Measurements from ENCODE around the gene TNFAIP2.

GRCh38 chr14:103155010-103155409, 31.7 kb downstream of the TNFAIP2 start:
- TF ChIP-seq, protein P1, sequence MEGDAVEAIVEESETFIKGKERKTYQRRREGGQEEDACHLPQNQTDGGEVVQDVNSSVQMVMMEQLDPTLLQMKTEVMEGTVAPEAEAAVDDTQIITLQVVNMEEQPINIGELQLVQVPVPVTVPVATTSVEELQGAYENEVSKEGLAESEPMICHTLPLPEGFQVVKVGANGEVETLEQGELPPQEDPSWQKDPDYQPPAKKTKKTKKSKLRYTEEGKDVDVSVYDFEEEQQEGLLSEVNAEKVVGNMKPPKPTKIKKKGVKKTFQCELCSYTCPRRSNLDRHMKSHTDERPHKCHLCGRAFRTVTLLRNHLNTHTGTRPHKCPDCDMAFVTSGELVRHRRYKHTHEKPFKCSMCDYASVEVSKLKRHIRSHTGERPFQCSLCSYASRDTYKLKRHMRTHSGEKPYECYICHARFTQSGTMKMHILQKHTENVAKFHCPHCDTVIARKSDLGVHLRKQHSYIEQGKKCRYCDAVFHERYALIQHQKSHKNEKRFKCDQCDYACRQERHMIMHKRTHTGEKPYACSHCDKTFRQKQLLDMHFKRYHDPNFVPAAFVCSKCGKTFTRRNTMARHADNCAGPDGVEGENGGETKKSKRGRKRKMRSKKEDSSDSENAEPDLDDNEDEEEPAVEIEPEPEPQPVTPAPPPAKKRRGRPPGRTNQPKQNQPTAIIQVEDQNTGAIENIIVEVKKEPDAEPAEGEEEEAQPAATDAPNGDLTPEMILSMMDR (conservative IDR thresholded peaks at IDR 0.05; ENCODE audit: low read depth, low read length), result no peak
- no peak for TF ChIP-seq POLR2A (IDR thresholded peaks at IDR 0.05; ENCODE audit: low read depth, low read length)
- no peak for TF ChIP-seq NFE2L2 (IDR thresholded peaks at IDR 0.05; ENCODE audit: low read depth, low read length)
- TF ChIP-seq CEBPB (IDR thresholded peaks at IDR 0.05; ENCODE audit: low read depth, low read length), result no peak
- no peak for TF ChIP-seq MAFK (IDR thresholded peaks at IDR 0.05; ENCODE audit: low read depth, low read length)
- TF ChIP-seq RAD21 (IDR thresholded peaks at IDR 0.05; ENCODE audit: low read length), result no peak
- TF ChIP-seq, protein P2, sequence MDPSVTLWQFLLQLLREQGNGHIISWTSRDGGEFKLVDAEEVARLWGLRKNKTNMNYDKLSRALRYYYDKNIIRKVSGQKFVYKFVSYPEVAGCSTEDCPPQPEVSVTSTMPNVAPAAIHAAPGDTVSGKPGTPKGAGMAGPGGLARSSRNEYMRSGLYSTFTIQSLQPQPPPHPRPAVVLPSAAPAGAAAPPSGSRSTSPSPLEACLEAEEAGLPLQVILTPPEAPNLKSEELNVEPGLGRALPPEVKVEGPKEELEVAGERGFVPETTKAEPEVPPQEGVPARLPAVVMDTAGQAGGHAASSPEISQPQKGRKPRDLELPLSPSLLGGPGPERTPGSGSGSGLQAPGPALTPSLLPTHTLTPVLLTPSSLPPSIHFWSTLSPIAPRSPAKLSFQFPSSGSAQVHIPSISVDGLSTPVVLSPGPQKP (IDR thresholded peaks at IDR 0.05; ENCODE audit: borderline replicate concordance, low read depth, low read length), result no peak
- no peak for TF ChIP-seq MXI1 (IDR thresholded peaks at IDR 0.05; ENCODE audit: borderline replicate concordance, low read depth, low read length)
- no peak for TF ChIP-seq MAZ (IDR thresholded peaks at IDR 0.05; ENCODE audit: borderline replicate concordance, low read depth, low read length)
- no peak for TF ChIP-seq BHLHE40 (IDR thresholded peaks at IDR 0.05; ENCODE audit: low read depth, low read length)
- no peak for TF ChIP-seq RFX5 (IDR thresholded peaks at IDR 0.05; ENCODE audit: low read depth, low read length)
- no peak for TF ChIP-seq FOS (IDR thresholded peaks at IDR 0.05; ENCODE audit: low read depth, low read length)
- no peak for TF ChIP-seq RCOR1 (IDR thresholded peaks at IDR 0.05; ENCODE audit: insufficient replicate concordance, low read length)
- no peak for TF ChIP-seq SMC3 (IDR thresholded peaks at IDR 0.05; ENCODE audit: low read depth, low read length)

Data from IMR-90 (cell line).